WI38 (cell line): Measurements from ENCODE around the gene ZNF273.

Experiments
- H3K4me3 ChIP-seq: 2 replicates; pipeline ENCODE4 v1.5.1; 2011; ENCODE audit warnings: low read depth, mild to moderate bottlenecking, control low read depth, low read length
- CTCF ChIP-seq: IDR thresholded peaks from 2 replicates; pipeline ENCODE4 v1.5.1; 2012; ENCODE audit warnings: low read depth, mild to moderate bottlenecking, control low read depth, low read length

ZNF273 gene

DNA sequence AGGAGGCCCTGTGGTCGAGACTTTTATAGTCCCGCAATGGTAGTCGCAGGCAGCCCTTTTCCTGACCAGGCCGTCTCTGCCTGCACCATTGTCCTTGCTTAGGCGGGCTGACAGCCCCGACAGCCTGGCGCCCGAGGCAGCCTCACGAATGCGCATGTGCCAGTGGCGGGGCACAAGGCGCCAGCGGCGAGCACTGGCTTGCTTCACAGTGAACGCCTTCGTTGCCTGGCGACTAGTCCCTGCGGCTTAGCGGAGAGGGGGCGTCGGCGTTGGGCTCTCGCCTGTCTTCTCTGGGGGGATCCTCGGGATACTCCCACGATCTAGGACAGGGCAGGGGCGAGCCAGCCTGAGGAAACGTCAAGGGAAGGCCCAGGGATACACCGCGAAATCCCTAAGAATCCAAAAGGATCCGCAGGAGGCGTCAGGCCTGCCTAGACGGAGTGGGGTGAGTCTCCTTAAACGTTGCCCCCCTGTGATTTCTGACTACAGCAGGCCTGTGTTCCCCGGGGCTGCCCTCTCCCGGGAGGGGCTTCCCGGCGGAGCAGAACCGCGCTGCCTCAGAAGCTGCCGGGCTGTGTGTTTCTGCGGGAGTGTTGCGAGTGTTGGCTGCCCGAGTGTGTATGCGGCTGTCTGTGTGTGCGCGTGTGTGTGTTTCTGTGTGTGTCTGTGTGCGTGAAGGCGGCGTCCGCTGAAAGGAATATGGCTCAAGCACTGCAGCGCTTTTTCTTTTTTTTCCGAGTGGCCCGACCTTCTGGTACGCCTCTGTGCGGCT lies 20.5 kb upstream of the ZNF273 start:
- H3K4me3 ChIP-seq, result no peak overlapping the region

GRCh38 chr7:64883113-64883905 lies 19.8 kb upstream of the ZNF273 start:
- H3K4me3 ChIP-seq, result no peak overlapping the region
- no peak for TF ChIP-seq CTCF

More for the DNA sequence above, 20.5 kb upstream of the ZNF273 start:
- TF ChIP-seq CTCF, result no peak

DNA sequence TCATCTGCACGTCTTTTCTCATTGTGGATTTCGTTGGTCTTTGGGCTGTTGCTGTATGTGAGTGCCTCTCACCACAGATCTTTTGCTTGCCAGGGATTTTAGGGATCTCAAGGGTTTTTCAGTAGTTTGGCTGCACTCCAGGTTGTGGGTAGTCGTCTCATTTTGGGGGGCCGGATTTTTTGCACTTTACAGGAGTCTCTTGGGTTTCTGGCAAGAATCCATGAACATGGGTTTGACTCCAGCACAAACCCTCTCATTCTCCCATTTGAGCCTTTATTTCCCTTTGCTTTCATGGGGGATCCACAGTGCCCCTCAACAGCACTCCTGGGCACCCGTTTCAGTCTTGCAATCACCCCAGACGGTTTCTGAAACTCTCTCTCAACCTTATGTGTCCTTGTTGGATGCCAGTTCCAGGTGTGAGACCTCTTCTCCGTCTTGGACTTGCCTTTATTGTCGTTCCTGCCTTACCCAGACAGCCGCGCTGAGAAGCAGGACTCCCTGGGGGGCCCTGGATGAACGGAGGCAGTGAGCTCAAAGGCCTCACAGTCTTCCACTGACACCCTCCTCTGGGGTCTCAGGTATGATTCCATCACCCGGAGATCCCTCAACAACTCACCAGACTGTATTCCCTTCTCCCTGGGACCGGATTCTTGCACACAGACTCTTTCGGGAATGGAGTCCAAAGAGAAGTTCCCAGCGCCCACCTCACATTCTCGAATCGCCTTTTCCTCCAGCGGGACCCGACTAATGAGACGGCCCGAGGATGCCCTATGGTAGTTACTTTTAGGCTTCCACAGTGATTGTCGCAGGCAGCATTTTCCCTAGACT lies 18.8 kb upstream of the ZNF273 start:
- no peak for TF ChIP-seq CTCF
- no peak overlapping the region for H3K4me3 ChIP-seq

GRCh38 chr7:64884913-64885370 lies 18.1 kb upstream of the ZNF273 start:
- no peak for TF ChIP-seq CTCF
- H3K4me3 ChIP-seq, result no peak overlapping the region

DNA sequence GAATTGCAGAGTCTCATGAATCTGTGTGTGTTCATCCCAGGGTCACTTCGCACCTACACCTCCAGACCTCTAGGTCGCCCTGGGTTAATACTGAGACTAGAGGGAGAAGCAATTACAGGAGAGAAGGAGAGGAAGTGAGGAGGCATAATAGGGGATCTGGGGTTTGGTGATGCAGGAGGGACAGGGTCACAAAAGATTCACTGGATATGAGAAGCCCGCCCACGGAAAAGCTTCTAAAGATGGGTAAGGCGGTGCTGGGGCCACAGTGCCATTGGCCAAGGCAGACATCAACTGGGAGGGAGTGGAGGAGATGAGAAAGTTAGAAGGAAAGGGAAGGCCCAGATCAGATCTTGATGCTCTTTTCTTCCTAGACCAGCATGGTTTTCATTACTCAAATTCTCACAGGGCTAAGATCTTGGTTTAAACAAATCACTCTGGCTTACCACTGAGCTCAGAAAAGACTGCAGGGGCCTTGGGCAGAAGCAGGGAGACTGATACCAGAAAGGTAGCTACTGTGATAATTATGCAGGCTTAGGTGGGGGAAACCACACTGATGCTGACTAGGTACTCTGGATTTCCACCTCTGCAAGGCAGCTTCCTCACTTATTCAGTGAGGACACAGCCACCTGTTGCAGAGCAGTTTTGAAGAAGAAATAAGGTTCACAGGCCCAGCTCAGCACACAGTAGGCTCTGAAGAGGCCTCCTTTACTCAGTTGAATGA lies 17.4 kb upstream of the ZNF273 start:
- no peak for TF ChIP-seq CTCF
- no peak overlapping the region for H3K4me3 ChIP-seq

- no peak overlapping the region for H3K4me3 ChIP-seq
- no peak for TF ChIP-seq CTCF
These were observed 16.0 kb upstream of the ZNF273 start for GRCh38 chr7:64886956-64887545.
